Kidney (tissue), 14 donors: ENCODE measurements around the gene SHISA7. TPM values are rescaled to one million over a fixed set of nuclear protein-coding genes. Genes with fewer than 3 reads are reported as not detected.

Experiments
- DNase-seq, 5 donors: peaks; one replicate each; pipeline ENCODE4 v3.0.0-alpha.2; 2013 to 2020
- FAIRE-seq: peaks from 2 replicates; lab custom pipeline; 2012; peaks lifted over from hg19 to GRCh38; lab: Jason Lieb, UNC
- H3K27ac ChIP-seq, 2 donors: one replicate each; pipeline ENCODE4 v1.7.0; 2013; ENCODE audit warnings: low read depth in 2 of 2, low read length in 2 of 2, inconsistent platforms in 1 of 2
- H3K27me3 ChIP-seq: one replicate; pipeline ENCODE4 v1.7.1; 2013; ENCODE audit warnings: low read length, inconsistent platforms; ENCODE audit not compliant: control insufficient read depth, insufficient read depth
- H3K36me3 ChIP-seq, 3 donors: one replicate each; pipeline versions ENCODE4 v1.7.0 to v1.7.1; 2013; ENCODE audit warnings: low read length in 3 of 3, control low read depth in 1 of 3, inconsistent platforms in 1 of 3; ENCODE audit not compliant: insufficient read depth in 3 of 3, control insufficient read depth in 2 of 3
- H3K4me1 ChIP-seq, 3 donors: one replicate each; pipeline versions ENCODE4 v1.7.0 to v1.7.1; 2013; ENCODE audit warnings: low read length in 3 of 3, inconsistent platforms in 1 of 3, low read depth in 1 of 3; ENCODE audit not compliant: control insufficient read depth in 2 of 3, insufficient read depth in 2 of 3
- H3K4me3 ChIP-seq, 3 donors: one replicate each; pipeline versions ENCODE4 v1.7.0 to v1.8.1; 2013; ENCODE audit warnings: low read length in 3 of 3, control low read depth in 1 of 3, inconsistent platforms in 1 of 3
- H3K9ac ChIP-seq, 3 donors: one replicate each; pipeline versions ENCODE4 v1.7.0 to v1.7.1; 2013; ENCODE audit warnings: low read length in 3 of 3, control low read depth in 1 of 3, inconsistent platforms in 1 of 3
- H3K9me3 ChIP-seq, 3 donors: one replicate each; pipeline versions ENCODE4 v1.7.0 to v1.7.1; 2013; ENCODE audit warnings: low read length in 3 of 3, control low read depth in 1 of 3, inconsistent platforms in 1 of 3; ENCODE audit not compliant: control insufficient read depth in 2 of 3, insufficient read depth in 1 of 3
- CTCF ChIP-seq: IDR thresholded peaks from 3 replicates; pipeline ENCODE4 v1.5.1; 2012; ENCODE audit warnings: mild to moderate bottlenecking, moderate library complexity, borderline replicate concordance; ENCODE audit not compliant: insufficient read depth; ENCODE audit errors: extremely low read depth
- intact Hi-C: fragments of 100-400 bp; cut with DNase I; formaldehyde crosslinking; loops from one replicate; pipeline ENCODE4 v1.11.1; 2022
- polyA plus RNA-seq: library from polyadenylated mRNA; stranded (reverse); fragments of 350-450 nt; fragmentation: Illumina TruSeq; extraction: RNeasy Lipid Tissue Mini Kit (QIAGEN cat#74804); gene quantifications from one replicate; pipeline ENCODE4 v1.2.3, GENCODE V29; 2014; ENCODE audit warnings: low read depth, low replicate concordance; ENCODE audit not compliant: insufficient read depth
- total RNA-seq: library from RNA; stranded (reverse); fragmentation: NEBNext Ultra II Directional; extraction: Animal tissue kit (Norgen Biotek cat#: 25700); gene quantifications from one replicate; pipeline ENCODE4 v1.2.1, GENCODE V29; 2021
- donor health status: control.
- donor health status: control.
- donor health status: control.
- donor health status: control.
- donor health status: control.
- donor health status: DM: yes; HTN: yes; CAD: no.
- donor health status: Normal renal cell carcinoma (clear cell type).

SHISA7 gene
- total and polyA plus RNA-seq, 2 donors from 2014 or later: not detected

DNA sequence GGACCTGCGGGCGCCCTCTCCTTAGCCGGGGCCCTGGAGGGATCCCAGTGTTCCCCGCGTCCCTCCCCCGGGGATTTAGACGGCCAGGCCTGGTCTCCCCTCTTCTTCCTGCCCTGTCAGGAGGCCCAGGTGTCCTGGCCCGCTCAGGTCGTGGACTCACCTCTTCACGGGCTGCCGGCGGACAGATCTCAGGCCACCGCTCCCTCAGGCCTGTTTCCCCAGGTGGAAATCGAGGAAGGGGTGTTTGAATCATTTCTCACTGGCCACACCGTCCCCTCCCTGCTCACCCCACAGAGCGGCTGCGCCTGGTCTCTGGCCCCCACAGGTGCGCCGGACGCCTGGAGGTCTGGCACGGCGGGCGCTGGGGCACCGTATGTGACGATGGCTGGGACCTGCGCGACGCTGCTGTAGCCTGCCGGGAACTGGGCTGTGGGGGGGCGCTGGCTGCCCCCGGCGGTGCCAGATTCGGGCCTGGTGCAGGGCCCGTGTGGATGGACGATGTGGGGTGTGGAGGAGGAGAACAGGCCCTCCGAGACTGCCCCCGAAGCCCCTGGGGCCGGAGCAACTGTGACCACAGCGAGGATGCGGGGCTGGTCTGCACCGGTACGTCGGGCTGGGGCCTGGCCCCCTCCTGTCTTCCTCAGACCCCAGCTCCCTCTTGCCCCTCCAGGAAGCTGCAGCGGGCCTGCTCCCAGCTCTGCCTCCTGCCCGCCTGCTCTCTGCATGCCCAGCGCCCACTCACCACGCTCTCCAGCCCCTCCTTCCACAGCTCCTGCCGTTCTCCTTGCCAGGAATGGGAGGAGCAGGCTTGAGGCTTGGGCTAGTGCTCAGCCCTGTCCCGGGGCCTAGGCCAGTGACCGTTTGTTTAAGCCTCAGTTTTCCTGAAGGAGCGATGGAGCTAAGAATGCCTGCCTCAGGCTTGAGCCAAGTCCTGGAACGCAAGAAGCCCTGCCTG, 47.7 kb upstream of the SHISA7 start:
- TF ChIP-seq CTCF: no peak
- no peak overlapping the region for H3K27ac ChIP-seq
- no peaks in the 10 kb centered on the region for H3K9me3 ChIP-seq
- intact Hi-C loops: no loop called here
- H3K36me3 ChIP-seq: no peaks in the 10 kb centered on the region
- H3K4me3 ChIP-seq: no peak overlapping the region
- no peaks in the 10 kb centered on the region for H3K27me3 ChIP-seq
- peaks cover 0 to 16% (median 5%) of the 10 kb centered on the region in 3 donors for H3K4me1 ChIP-seq
- no peak overlapping the region for H3K9ac ChIP-seq
- DNase-seq (no peak), FAIRE-seq (no peak)

DNA sequence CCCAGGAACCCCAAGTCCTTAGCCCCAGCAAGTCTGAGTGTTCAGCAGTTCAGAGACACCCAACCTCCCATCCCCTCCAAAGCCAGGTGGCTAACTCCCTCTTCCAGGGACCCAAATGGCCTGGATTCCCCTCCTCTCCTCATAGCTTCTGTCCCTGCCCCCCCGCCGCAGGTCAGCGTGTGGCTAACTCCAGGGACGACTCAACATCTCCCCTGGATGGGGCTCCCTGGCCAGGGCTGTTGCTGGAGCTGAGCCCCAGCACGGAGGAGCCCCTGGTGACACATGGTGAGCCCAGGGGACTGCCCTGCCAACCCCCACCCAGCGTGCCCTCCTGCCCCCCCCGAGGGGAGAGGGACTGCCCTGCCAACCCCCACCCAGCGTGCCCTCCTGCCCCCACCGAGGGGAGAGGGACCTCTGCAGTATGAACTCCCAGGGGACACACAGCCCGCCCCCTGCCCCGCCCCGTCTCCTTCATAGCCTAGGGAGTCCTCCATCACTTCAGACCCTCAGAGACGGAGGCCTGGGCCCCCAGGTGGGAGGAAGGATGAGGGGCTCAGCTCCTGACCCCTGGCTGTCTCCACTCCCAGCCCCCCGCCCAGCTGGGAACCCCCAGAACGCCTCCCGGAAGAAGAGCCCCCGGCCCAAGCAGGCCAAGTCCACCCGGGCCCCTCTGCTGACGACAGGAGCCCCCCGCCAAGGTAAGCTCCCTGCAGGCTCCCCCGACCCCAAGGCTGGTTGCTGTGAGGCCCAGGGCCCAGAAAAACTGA, 46.8 kb upstream of the SHISA7 start:
- Histone ChIP-seq H3K27me3 (no peaks in the 10 kb centered on the region), H3K36me3 (no peaks in the 10 kb centered on the region), H3K9ac (no peak overlapping the region), H3K4me3 (no peak overlapping the region), H3K9me3 (no peaks in the 10 kb centered on the region), H3K27ac (no peak overlapping the region), H3K4me1 (peaks cover 0 to 16% (median 5%) of the 10 kb centered on the region in 3 donors)
- FAIRE-seq (no peak), DNase-seq (peak in 1 of 5 donors; percentile 71)
- TF ChIP-seq CTCF: no peak
- intact Hi-C loops: no loop called here

GRCh38 chr19:55488986-55489710, 46.0 kb upstream of the SHISA7 start:
- DNase-seq (peak in 1 of 5 donors; percentile 72), FAIRE-seq (no peak)
- Histone ChIP-seq H3K4me3 (no peak overlapping the region), H3K9me3 (no peaks in the 10 kb centered on the region), H3K36me3 (no peaks in the 10 kb centered on the region), H3K27ac (no peak overlapping the region), H3K27me3 (no peaks in the 10 kb centered on the region), H3K9ac (no peak overlapping the region), H3K4me1 (peaks cover 0 to 22% (median 5%) of the 10 kb centered on the region in 3 donors)
- no peak for TF ChIP-seq CTCF
- intact Hi-C loops: no loop called here
